HepG2 (cell line): ENCODE data around the gene ADSS1. TPM values are rescaled to one million over a fixed set of nuclear protein-coding genes. Genes with fewer than 3 reads are reported as not detected.

ENCODE experiments used
- ATF2 ChIP-seq: sonication (generic); formaldehyde crosslinking; IDR thresholded peaks from 2 replicates; pipeline ENCODE4 v1.4.0; 2020; ENCODE audit warnings: missing genetic modification reagents
- DR1 ChIP-seq: sonication (generic); formaldehyde crosslinking; IDR thresholded peaks from 2 replicates; pipeline ENCODE4 v1.8.0; 2021; ENCODE audit warnings: mild to moderate bottlenecking, missing genetic modification reagents, inconsistent platforms
- DZIP1 ChIP-seq: sonication (generic); formaldehyde crosslinking; IDR thresholded peaks from 2 replicates; pipeline ENCODE4 v1.5.0; 2020; ENCODE audit warnings: mild to moderate bottlenecking, missing genetic modification reagents
- IRF9 ChIP-seq: sonication (generic); formaldehyde crosslinking; IDR thresholded peaks from 2 replicates; pipeline ENCODE4 v1.8.0; 2022; ENCODE audit warnings: missing genetic modification reagents, mild to moderate bottlenecking, borderline replicate concordance
- MAZ ChIP-seq, 2 experiments: sonication (generic) in 1 of 2; formaldehyde crosslinking in 1 of 2; IDR thresholded peaks; 2 replicates each; pipeline versions ENCODE4 v1.5.0 to v1.6.1; 2012 to 2020; ENCODE audit warnings: low read depth in 2 of 2, mild to moderate bottlenecking in 2 of 2, borderline replicate concordance in 1 of 2, improper control_type of control experiment in 1 of 2, low read length in 1 of 2, missing genetic modification reagents in 1 of 2, moderate library complexity in 1 of 2
- MLXIP ChIP-seq: sonication (generic); formaldehyde crosslinking; IDR thresholded peaks from 2 replicates; pipeline ENCODE4 v1.9.0; 2021; ENCODE audit warnings: missing genetic modification reagents, borderline replicate concordance
- MXI1 ChIP-seq: IDR thresholded peaks from 3 replicates; pipeline ENCODE4 v1.6.1; 2012; ENCODE audit warnings: low read depth, low read length, inconsistent platforms, borderline replicate concordance
- NFIC ChIP-seq: IDR thresholded peaks from 2 replicates; pipeline ENCODE4 v1.6.1; 2012; ENCODE audit warnings: mild to moderate bottlenecking, low read length, inconsistent platforms
- PHF20 ChIP-seq: sonication (generic); formaldehyde crosslinking; IDR thresholded peaks from 2 replicates; pipeline ENCODE4 v1.5.0; 2020; ENCODE audit warnings: mild to moderate bottlenecking, missing genetic modification reagents
- TBX3 ChIP-seq: fragments of 450-650 bp; IDR thresholded peaks from 2 replicates; pipeline ENCODE4 v1.6.1; 2017; ENCODE audit warnings: antibody characterized with exemption, mild to moderate bottlenecking, inconsistent platforms, borderline replicate concordance
- TEAD2 ChIP-seq: sonication (generic); formaldehyde crosslinking; IDR thresholded peaks from 2 replicates; pipeline ENCODE4 v1.9.0; 2021; ENCODE audit warnings: missing genetic modification reagents
- THYN1 ChIP-seq: sonication (generic); formaldehyde crosslinking; IDR thresholded peaks from 2 replicates; pipeline ENCODE4 v1.8.1; 2023; ENCODE audit warnings: low read depth, mild to moderate bottlenecking, moderate library complexity, missing genetic modification reagents, borderline replicate concordance
- ZFP36 ChIP-seq: fragments of 150-350 bp; IDR thresholded peaks from 2 replicates; pipeline ENCODE4 v1.6.1; 2018; ENCODE audit warnings: borderline replicate concordance, low read length, low read depth; ENCODE audit not compliant: partially characterized antibody
- ZNF143 ChIP-seq: sonication (generic); formaldehyde crosslinking; IDR thresholded peaks from 2 replicates; pipeline ENCODE4 v1.4.0; 2020; ENCODE audit warnings: missing genetic modification reagents
- ZNF589 ChIP-seq: sonication (generic); formaldehyde crosslinking; conservative IDR thresholded peaks from 2 replicates; pipeline ENCODE4 v1.8.0; 2022; ENCODE audit warnings: mild to moderate bottlenecking, moderate library complexity, missing genetic modification reagents
- ZNF670 ChIP-seq: sonication (generic); formaldehyde crosslinking; IDR thresholded peaks from 2 replicates; pipeline ENCODE4 v1.8.0; 2022; ENCODE audit warnings: mild to moderate bottlenecking, missing genetic modification reagents, borderline replicate concordance
- polyA plus RNA-seq, 8 experiments: library from polyadenylated mRNA; depleted of rRNA in 3 of 8; stranded (reverse) in 7 of 8; unstranded in 1 of 8; fragments of >200 nt; fragmentation: Illumina TruSeq in 4 of 8; extraction: Trizol in 4 of 8; gene quantifications; 2 replicates each; pipeline versions ENCODE4 v1.2.1 to v1.2.3, GENCODE V29; 2011 to 2016; ENCODE audit warnings: low read depth in 4 of 8, missing spikeins in 1 of 8, mixed read lengths in 1 of 8; ENCODE audit not compliant: insufficient read depth in 1 of 8
- total RNA-seq, 5 experiments: library from RNA; depleted of rRNA; stranded (reverse); fragments of >200 nt; fragmentation: Illumina TruSeq; extraction: Trizol; gene quantifications; 2 replicates each; pipeline ENCODE4 v1.2.3, GENCODE V29; 2016; ENCODE audit warnings: low read depth in 1 of 5
- TF ChIP-seq, protein P1 (sequence below): IDR thresholded peaks from 2 replicates; pipeline ENCODE4 v1.6.1; 2018; ENCODE audit warnings: missing genetic modification reagents

The ADSS1 gene
- total and polyA plus RNA-seq, 2 of the 13 experiments (the other 11 are each of a cell fraction or from before 2014, with no cell fraction given), result 1.0 to 36.7 TPM

DNA sequence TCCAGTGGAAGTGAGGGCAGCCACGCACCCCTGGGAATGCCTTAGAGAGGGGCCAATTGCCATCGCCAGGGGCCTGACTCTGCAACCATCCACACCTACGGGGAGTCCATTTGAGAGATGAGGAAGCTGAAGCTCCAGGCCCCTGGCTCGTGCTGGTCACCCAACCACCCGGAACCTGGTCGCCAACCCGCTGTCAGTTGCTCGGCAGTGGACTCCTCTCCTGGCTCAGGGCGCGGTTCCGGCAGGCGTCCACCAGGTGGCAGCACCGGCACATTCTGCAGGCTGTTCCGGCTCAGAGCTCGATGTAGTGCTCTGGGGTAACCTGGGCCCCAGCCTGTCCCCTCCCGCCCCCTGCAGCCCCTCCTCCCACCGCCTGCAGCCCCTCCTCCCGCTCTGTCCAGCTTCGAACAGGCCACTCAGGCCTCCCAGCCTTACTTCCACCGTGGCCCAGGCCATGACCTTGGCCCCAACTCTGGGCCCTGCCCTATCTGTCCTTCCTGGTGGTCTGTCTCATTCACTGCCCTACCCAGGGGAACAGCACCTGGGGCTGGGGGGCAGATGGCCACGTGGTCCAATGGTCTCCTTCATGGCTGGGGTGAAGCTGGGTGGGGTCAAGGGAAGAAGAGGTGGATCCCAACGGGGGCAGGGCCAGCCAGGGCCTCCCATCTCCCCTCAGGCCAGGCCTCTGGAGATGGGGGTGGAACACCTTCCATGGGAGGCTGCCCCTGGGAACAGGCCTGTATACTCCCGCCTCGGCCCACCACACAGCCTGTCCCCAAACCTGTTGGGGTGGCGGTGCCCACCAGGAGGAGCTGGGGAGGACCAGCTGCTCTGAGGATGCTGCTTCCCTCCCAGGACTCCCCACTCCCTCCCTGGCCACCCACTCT lies 44.7 kb downstream of the ADSS1 start (continued):
- TF ChIP-seq, protein P1, sequence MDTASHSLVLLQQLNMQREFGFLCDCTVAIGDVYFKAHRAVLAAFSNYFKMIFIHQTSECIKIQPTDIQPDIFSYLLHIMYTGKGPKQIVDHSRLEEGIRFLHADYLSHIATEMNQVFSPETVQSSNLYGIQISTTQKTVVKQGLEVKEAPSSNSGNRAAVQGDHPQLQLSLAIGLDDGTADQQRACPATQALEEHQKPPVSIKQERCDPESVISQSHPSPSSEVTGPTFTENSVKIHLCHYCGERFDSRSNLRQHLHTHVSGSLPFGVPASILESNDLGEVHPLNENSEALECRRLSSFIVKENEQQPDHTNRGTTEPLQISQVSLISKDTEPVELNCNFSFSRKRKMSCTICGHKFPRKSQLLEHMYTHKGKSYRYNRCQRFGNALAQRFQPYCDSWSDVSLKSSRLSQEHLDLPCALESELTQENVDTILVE (CRISPR knock-in tag), result 0 out of 2 replicates have a peak, but pooled peaks have one; percentile 42
- peak; percentile 33; the same call in 1 of the 2 replicates for TF ChIP-seq MAZ (IDR thresholded peaks at IDR 0.05; ENCODE audit: borderline replicate concordance, low read depth, low read length)
- peak; percentile 75 for TF ChIP-seq MAZ (CRISPR knock-in tag; IDR thresholded peaks at IDR 0.05; ENCODE audit: low read depth)
- 0 out of 2 replicates have a peak, but pooled peaks have one; percentile 14 for TF ChIP-seq ZNF143 (CRISPR knock-in tag)
- TF ChIP-seq MXI1, result peak; percentile 56; the same call in 1 of the 3 replicates
- TF ChIP-seq ZNF670 (CRISPR knock-in tag), result peak; percentile 73; the same call in 1 of the 2 replicates
- TF ChIP-seq NFIC, result no peak
- TF ChIP-seq THYN1 (CRISPR knock-in tag), result no peak
- no peak for TF ChIP-seq ZFP36
- TF ChIP-seq ZNF589 (CRISPR knock-in tag), result 0 out of 2 replicates have a peak, but pooled peaks have one; percentile 52
- TF ChIP-seq TEAD2, result no peak
- TF ChIP-seq DZIP1 (CRISPR knock-in tag), result no peak
- 0 out of 2 replicates have a peak, but pooled peaks have one; percentile 25 for TF ChIP-seq ATF2 (CRISPR knock-in tag)
- 0 out of 2 replicates have a peak, but pooled peaks have one; percentile 23 for TF ChIP-seq DR1 (CRISPR knock-in tag)
- no peak for TF ChIP-seq TBX3
- 0 out of 2 replicates have a peak, but pooled peaks have one; percentile 37 for TF ChIP-seq PHF20 (CRISPR knock-in tag)
- no peak for TF ChIP-seq MLXIP (CRISPR knock-in tag)
- TF ChIP-seq IRF9 (CRISPR knock-in tag), result peak; percentile 84; the same call in 1 of the 2 replicates
